H1 (cell line): ENCODE measurements around the gene POLR3GL.

ENCODE experiments used
- EZH2 ChIP-seq: fragments of 200-600 bp; sonication (generic); IDR thresholded peaks from 2 replicates; pipeline ENCODE4 v1.7.1; 2012; ENCODE audit warnings: low read depth, mild to moderate bottlenecking, moderate library complexity, low read length, inconsistent platforms; ENCODE audit not compliant: severe bottlenecking
- FOSL1 ChIP-seq: IDR thresholded peaks from 2 replicates; pipeline ENCODE4 v1.6.1; 2011; ENCODE audit warnings: mild to moderate bottlenecking, low read depth, low read length, moderate library complexity; ENCODE audit not compliant: insufficient read depth
- GABPA ChIP-seq: IDR thresholded peaks from 2 replicates; pipeline ENCODE4 v1.6.1; 2011; ENCODE audit warnings: mild to moderate bottlenecking, low read length, moderate library complexity, borderline replicate concordance; ENCODE audit not compliant: insufficient read depth
- KDM4A ChIP-seq: IDR thresholded peaks from one replicate; pipeline ENCODE4 v1.7.1; 2012; ENCODE audit warnings: low read depth, mild to moderate bottlenecking, moderate library complexity, low read length, inconsistent platforms; ENCODE audit not compliant: severe bottlenecking
- MAX ChIP-seq: IDR thresholded peaks from 2 replicates; pipeline ENCODE4 v1.6.1; 2012; ENCODE audit warnings: inconsistent platforms
- POLR2A ChIP-seq, 2 experiments: IDR thresholded peaks; 1 replicate in 1 of 2; 2 replicates in 1 of 2; pipeline ENCODE4 v1.6.1; 2011; ENCODE audit warnings: low read depth in 2 of 2, low read length in 2 of 2, mild to moderate bottlenecking in 2 of 2; ENCODE audit errors: control extremely low read depth in 1 of 2
- POLR2AphosphoS5 ChIP-seq: IDR thresholded peaks from 2 replicates; pipeline ENCODE4 v1.6.1; 2011; ENCODE audit warnings: low read depth, low read length
- SIX5 ChIP-seq: IDR thresholded peaks from 2 replicates; pipeline ENCODE4 v1.6.1; 2011; ENCODE audit warnings: mild to moderate bottlenecking, low read depth, low read length
- TF ChIP-seq, protein P1 (sequence below), 3 experiments: IDR thresholded peaks; 1 replicate in 2 of 3; 2 replicates in 1 of 3; pipeline versions ENCODE4 v1.5.1 to v1.6.1; 2011; ENCODE audit warnings: low read length in 3 of 3, mild to moderate bottlenecking in 3 of 3, inconsistent platforms in 2 of 3, low read depth in 1 of 3, moderate library complexity in 1 of 3; ENCODE audit not compliant: insufficient read depth in 1 of 3; ENCODE audit errors: control extremely low read depth in 1 of 3

GRCh38 chr1:146021050-146021445 lies 56.6 kb downstream of the POLR3GL start:
- TF ChIP-seq SIX5: no peak
- no peak for TF ChIP-seq POLR2AphosphoS5
- TF ChIP-seq, protein P1, sequence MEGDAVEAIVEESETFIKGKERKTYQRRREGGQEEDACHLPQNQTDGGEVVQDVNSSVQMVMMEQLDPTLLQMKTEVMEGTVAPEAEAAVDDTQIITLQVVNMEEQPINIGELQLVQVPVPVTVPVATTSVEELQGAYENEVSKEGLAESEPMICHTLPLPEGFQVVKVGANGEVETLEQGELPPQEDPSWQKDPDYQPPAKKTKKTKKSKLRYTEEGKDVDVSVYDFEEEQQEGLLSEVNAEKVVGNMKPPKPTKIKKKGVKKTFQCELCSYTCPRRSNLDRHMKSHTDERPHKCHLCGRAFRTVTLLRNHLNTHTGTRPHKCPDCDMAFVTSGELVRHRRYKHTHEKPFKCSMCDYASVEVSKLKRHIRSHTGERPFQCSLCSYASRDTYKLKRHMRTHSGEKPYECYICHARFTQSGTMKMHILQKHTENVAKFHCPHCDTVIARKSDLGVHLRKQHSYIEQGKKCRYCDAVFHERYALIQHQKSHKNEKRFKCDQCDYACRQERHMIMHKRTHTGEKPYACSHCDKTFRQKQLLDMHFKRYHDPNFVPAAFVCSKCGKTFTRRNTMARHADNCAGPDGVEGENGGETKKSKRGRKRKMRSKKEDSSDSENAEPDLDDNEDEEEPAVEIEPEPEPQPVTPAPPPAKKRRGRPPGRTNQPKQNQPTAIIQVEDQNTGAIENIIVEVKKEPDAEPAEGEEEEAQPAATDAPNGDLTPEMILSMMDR (IDR thresholded peaks at IDR 0.05; ENCODE audit: control extremely low read depth in 1 of 3, insufficient read depth in 1 of 3, low read depth in 1 of 3, low read length in 3 of 3): no peak
- TF ChIP-seq GABPA: no peak
- no peak for TF ChIP-seq EZH2
- TF ChIP-seq KDM4A: no peak
- no peak for TF ChIP-seq POLR2A (IDR thresholded peaks at IDR 0.05; ENCODE audit: control extremely low read depth in 1 of 2, low read depth in 2 of 2, low read length in 2 of 2)
- no peak for TF ChIP-seq FOSL1
- TF ChIP-seq MAX: no peak
